ENCODE measurements around the gene EFNA4.

EFNA4 gene

GRCh38 chr1:155070158-155070621 is 6.7 kb downstream of the EFNA4 start:
- H3K4me3 ChIP-seq (ENCODE audit: low read depth, low read length): peak overlapping the region; percentile 47
- DNase-seq (ENCODE audit: low read depth): no peak

DNA sequence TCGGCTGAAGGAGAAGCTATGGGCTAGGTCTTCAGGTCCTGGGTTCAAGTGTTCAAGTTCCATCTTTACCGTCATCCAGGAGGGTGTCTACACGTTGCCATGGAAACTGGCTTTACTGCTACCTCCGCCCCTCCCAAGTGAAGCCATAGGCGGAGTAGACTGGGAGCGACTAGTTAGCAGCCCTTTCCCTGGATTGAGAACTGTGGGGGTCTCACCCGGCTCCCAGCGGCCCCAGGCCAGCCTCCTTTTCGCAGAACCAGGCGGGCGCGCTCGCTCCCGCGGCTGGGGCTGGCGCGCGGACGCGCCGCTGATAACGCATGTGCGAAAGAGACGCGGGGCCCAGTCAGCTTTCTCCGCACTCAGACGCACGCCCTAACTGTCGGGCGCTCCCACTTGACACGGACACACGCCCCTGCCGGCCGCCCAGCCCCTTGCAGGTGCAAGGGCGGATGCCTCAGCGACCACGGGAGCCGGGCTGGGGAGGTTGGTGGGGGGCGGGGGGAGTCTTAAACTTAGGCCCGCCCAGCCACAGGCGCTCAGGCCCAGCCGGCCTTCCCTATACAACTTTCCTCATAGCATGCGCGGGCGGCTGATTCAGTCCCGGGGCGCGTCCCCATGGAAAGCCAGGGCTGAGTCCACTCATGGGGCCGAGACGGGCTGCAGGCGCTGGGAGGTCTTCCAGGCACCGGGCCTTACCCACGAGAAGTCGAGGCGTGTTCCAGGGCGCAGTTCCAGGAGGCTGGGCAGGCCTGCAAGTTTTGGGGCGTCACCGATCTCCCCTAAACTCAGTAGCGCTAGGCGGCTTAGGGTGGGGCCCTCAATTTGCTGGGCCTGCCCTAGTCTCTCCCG is 7.4 kb downstream of the EFNA4 start:
- DNase-seq (ENCODE audit: low read depth): no peak
- peak overlapping the region; percentile 47 for H3K4me3 ChIP-seq (ENCODE audit: low read depth, low read length)

- H3K4me3 ChIP-seq (ENCODE audit: low read depth, low read length): no peak overlapping the region
- DNase-seq (ENCODE audit: low read depth): no peak
Measured at GRCh38 chr1:155071701-155072100, 8.2 kb downstream of the EFNA4 start.

- H3K4me3 ChIP-seq (ENCODE audit: low read depth, low read length): no peak overlapping the region
- DNase-seq (ENCODE audit: low read depth): no peak
Measured at GRCh38 chr1:155072531-155073289, 9.2 kb downstream of the EFNA4 start.

DNA sequence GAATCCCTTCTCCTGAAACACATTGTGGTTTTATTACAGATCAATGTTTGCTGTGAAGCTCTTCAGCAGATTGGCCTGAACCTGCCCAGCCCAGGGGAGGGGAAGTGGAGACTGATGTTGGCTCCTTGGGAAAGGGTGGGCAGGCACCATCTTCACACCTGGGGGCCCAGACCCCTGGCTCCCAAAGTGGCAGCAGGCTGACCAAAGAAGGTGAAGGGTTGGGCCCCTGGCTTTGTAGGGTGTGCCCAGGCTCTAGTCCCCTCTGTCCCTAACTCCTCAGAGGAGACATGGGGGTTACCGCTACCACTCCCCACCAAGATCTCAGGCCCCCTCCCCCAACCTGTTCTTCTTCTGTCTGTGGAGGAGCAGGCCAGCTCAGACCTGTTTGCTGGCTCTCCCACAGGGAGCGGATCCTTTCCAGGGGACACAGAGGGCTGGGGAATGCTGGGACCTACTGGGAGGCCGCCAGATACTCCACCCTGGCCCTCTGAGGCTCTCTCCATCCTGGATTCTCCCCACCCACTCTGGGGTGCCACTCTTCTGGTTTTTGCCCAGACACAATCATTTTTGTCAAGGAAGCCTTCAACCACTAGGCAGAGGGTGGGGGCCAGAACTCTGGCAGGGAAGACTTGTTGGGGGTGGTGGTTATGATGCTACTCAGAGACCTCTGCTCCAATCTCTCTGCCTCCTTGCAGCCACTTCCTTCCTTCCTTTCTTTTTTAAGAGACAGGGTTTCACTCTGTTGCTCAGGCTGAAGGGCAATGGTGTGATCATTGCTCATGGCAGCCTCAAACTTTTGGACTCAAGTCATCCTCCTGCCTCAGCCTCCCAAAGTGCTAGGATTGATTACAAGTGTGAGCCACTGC is 10.1 kb downstream of the EFNA4 start:
- no peak for DNase-seq (ENCODE audit: low read depth)
- no peak overlapping the region for H3K4me3 ChIP-seq (ENCODE audit: low read depth, low read length)

- H3K4me3 ChIP-seq (ENCODE audit: low read depth, low read length): no peak overlapping the region
- no peak for DNase-seq (ENCODE audit: low read depth)
Measured at GRCh38 chr1:155075535-155075934, 12.0 kb downstream of the EFNA4 start.

GRCh38 chr1:155076371-155076770 is 12.8 kb downstream of the EFNA4 start:
- DNase-seq (ENCODE audit: low read depth): no peak
- no peak overlapping the region for H3K4me3 ChIP-seq (ENCODE audit: low read depth, low read length)

GRCh38 chr1:155077346-155077745 is 13.8 kb downstream of the EFNA4 start:
- H3K4me3 ChIP-seq (ENCODE audit: low read depth, low read length): no peak overlapping the region
- no peak for DNase-seq (ENCODE audit: low read depth)

DNA sequence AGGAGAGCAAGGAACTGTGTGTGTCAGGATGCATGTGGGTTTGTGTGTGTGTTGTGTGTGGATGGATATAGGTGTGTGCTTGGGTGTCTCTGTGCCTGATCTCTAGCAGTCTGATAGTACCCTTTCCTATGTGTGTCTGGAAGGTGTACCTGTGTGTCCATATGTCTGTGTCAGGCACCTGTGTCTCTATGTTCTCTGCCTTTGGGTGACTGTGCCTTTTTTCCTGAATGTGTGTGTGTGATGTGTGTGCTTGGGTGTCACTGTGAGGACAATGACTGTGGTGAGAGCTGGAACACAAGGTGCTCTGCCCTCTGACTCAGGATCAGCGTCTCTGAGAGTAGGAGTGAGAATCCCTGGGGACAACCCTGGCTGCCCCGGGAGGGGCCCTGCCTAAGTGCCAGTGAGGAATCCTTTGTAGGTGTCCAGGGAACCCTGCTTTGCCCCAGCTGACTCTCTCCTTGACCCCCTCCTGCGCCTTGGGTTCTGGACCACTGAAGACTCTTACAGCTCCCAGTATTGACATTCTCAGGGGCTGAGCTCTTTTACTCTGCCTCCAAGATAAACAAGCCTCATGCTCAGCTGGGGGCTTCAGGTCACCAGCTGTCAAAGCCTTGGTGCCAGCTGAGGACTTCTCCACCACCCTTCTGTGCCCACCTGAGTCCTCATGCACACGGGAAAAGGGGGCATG is 14.4 kb downstream of the EFNA4 start:
- peak overlapping the region; percentile 29 for H3K4me3 ChIP-seq (ENCODE audit: low read depth, low read length)
- DNase-seq (ENCODE audit: low read depth): no peak

DNA sequence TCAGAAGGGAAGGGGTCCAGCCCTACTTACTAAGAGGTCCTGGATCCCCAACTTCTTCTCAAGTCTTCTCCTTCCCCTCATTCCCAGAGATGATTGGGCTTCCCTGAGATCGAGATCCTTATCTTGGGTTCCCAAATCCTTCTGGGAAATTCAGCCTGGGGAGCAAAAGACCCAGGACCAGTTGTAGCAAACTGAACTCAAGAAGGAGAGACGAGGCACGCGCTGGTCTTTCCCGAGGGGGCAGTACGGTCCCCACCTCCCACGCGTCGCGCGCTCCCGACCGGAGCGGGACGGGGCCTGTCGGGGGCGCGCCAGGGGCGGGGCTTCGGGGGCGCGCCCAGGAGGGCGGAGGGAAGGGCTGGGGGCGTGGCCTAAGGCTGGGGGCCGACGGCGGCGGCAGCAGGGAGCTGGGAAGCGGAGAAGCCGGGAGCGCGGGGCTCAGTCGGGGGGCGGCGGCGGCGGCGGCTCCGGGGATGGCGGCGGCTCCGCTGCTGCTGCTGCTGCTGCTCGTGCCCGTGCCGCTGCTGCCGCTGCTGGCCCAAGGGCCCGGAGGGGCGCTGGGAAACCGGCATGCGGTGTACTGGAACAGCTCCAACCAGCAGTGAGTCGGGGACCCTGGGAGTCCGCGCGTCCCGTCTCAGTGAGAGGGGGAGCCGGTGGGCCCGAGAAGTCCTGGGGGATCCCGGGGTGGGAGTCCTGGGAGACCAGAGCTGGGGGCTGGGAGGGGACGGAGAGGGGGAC is 15.1 kb downstream of the EFNA4 start, which contains the start of gene EFNA3:
Gene EFNA3, plus strand, starts transcription at position 369 of the 741 bp plus-strand sequence. Its CDS starts 105 bp downstream, at position 474.
- peak within 1 kb of the TSS; percentile 41 for H3K4me3 ChIP-seq (ENCODE audit: low read depth, low read length)
- no peak for DNase-seq (ENCODE audit: low read depth)

GRCh38 chr1:155079210-155079486 is 15.6 kb downstream of the EFNA4 start:
- H3K4me3 ChIP-seq (ENCODE audit: low read depth, low read length): peak overlapping the region; percentile 41
- no peak for DNase-seq (ENCODE audit: low read depth)

DNA sequence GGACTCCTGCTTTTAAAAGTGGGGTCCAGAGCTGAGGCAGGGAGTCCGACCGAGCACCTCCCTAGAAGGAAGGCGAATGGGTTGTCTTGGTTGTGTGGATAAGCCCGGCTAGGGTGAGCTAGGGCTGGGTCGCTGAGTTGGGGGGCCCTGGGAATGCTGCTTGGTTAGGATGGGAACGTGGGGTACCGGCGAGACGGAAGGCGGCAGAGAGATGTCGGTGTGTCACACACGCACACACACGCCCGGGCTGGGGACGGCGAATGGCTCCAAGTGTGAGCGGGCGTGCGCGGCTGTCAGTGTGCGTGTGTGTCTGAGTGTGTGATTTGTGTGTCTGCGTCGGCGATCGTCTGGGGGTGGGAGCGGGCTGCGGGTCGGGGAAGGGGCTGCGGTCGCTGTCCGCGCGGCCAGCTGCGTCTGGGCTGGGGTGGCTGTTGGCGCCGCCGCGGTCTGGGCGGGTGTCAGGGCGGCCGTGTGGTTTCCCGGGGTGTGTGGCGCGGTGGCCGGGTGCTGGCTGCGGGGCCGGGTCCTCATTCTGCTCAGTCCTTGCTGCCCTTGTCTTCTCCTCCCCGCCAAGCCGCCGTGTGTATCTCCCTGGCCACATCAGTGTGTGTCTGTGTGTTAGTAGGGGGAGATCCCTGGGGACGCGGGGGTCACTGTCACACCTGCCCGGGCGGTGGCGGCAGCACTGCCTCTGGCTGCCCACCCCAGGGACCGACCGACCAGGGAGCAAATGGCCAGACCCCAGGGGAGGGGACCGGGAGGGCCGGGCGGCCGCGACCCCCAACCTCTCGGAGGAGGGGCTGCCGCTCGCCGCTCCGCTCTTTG is 16.2 kb downstream of the EFNA4 start:
- peak overlapping the region; percentile 41 for H3K4me3 ChIP-seq (ENCODE audit: low read depth, low read length)
- no peak for DNase-seq (ENCODE audit: low read depth)

GRCh38 chr1:155080312-155081228 is 17.0 kb downstream of the EFNA4 start:
- no peak for DNase-seq (ENCODE audit: low read depth)
- H3K4me3 ChIP-seq (ENCODE audit: low read depth, low read length): peak overlapping the region; percentile 20

GRCh38 chr1:155081472-155082300 is 18.1 kb downstream of the EFNA4 start:
- no peak overlapping the region for H3K4me3 ChIP-seq (ENCODE audit: low read depth, low read length)
- DNase-seq (ENCODE audit: low read depth): no peak

DNA sequence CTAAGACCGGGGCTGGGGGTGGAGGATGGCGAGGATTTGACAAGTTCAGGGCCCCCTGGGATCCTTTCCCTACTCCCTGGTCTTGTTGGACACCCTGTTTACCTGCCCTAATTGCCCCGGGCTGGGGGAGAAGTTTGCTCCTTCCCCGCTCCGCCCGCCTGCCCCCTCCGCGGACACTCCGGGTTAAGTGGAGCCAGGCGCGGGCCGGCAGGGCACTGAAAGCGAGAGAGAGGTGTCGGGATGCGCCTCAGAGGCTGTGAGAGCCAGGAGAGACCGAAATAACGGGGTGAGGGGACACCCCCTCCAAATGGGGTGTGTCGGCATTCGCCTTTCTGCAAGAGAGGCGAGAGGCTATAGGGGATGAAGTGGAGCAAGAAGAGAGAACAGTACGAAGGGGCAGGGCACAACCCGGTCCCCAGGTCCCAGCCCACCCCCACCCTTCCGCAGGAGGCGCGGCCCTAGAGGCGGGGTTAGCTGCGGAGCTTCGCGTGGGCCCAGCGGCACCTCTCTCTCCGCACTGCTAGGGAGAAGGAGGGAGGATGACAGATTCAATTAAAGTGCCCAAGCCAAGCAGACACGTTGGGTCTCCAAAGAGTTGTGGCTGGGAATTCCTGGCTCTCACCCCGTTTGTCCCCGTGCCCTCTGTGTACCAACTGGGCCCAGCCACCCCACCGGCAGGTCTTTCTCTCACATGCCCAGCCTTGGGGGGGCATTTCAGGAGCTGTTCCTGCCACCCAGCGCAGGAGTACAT is 18.9 kb downstream of the EFNA4 start:
- H3K4me3 ChIP-seq (ENCODE audit: low read depth, low read length): no peak overlapping the region

More for the DNA sequence above, 18.9 kb downstream of the EFNA4 start:
- no peak for DNase-seq (ENCODE audit: low read depth)
